Naive thymus-derived CD4-positive, alpha-beta T cell (primary cell): ENCODE data around the gene ZCWPW2. TPM values are rescaled to one million over a fixed set of nuclear protein-coding genes. Genes with fewer than 3 reads are reported as not detected.
A peak's percentile ranks its signal among the peaks of the same experiment; 100 is the strongest.

ENCODE experiments used
- ATAC-seq: fragments of 150-1000 bp; cut with Tn5 transposase; 2 replicates; pipeline ENCODE4 v1.10.0; 2021; ENCODE audit warnings: mild to moderate bottlenecking, moderate library complexity
- CTCF ChIA-PET: fragments of 350-600 bp; sonication (Branson Sonifier 250); formaldehyde crosslinking; loops from one replicate; lab custom pipeline; 2021; ENCODE audit warnings: antibody characterized with exemption; lab: Charles Lee
- POLR2A ChIA-PET: fragments of 350-600 bp; sonication (Branson Sonifier 250); formaldehyde crosslinking; loops from one replicate; lab custom pipeline; 2021; ENCODE audit warnings: antibody characterized with exemption, inconsistent platforms; lab: Charles Lee
- DNase-seq, 9 donors: peaks; one replicate each; pipeline versions ENCODE4 v3.0.0 to v3.0.0-alpha.2; 2020 to 2022; ENCODE audit warnings: mixed read lengths in 1 of 9
- H3K27ac ChIP-seq: one replicate; pipeline ENCODE4 v1.7.0; 2013; ENCODE audit warnings: mild to moderate bottlenecking, low read depth, low read length, moderate library complexity
- H3K27me3 ChIP-seq, 2 donors: one replicate each; pipeline ENCODE4 v1.7.0; 2013; ENCODE audit warnings: low read length in 2 of 2, mild to moderate bottlenecking in 2 of 2, moderate library complexity in 2 of 2; ENCODE audit not compliant: control insufficient read depth in 2 of 2, insufficient read depth in 2 of 2
- H3K36me3 ChIP-seq, 3 experiments: 1 replicate in 2 of 3; 2 replicates in 1 of 3; pipeline ENCODE4 v1.7.0; 2013; ENCODE audit warnings: low read length in 3 of 3, mild to moderate bottlenecking in 3 of 3, moderate library complexity in 1 of 3; ENCODE audit not compliant: insufficient read depth in 3 of 3, control insufficient read depth in 2 of 3
- H3K4me1 ChIP-seq, 2 donors: one replicate each; pipeline ENCODE4 v1.7.0; 2013; ENCODE audit warnings: low read length in 2 of 2, mild to moderate bottlenecking in 2 of 2, moderate library complexity in 1 of 2; ENCODE audit not compliant: control insufficient read depth in 2 of 2, insufficient read depth in 2 of 2
- H3K4me3 ChIP-seq: 2 replicates; pipeline ENCODE4 v1.7.0; 2013; ENCODE audit warnings: mild to moderate bottlenecking, low read length
- H3K9me3 ChIP-seq, 3 experiments: 1 replicate in 2 of 3; 2 replicates in 1 of 3; pipeline ENCODE4 v1.7.0; 2013; ENCODE audit warnings: low read length in 3 of 3; ENCODE audit not compliant: control insufficient read depth in 2 of 3
- H3K27ac Mint-ChIP-seq, 9 donors: one replicate each; pipeline ENCODE4 v1.8.0; 2020 to 2022; ENCODE audit warnings: mixed read lengths in 9 of 9, mild to moderate bottlenecking in 8 of 9, moderate library complexity in 5 of 9, inconsistent platforms in 2 of 9
- H3K27me3 Mint-ChIP-seq, 5 donors: one replicate each; pipeline ENCODE4 v1.8.0; 2021 to 2022; ENCODE audit warnings: mixed read lengths in 5 of 5, mild to moderate bottlenecking in 1 of 5
- H3K36me3 Mint-ChIP-seq, 5 donors: one replicate each; pipeline ENCODE4 v1.8.0; 2020 to 2022; ENCODE audit warnings: mixed read lengths in 5 of 5, mild to moderate bottlenecking in 3 of 5, inconsistent platforms in 1 of 5
- H3K4me1 Mint-ChIP-seq, 7 donors: one replicate each; pipeline ENCODE4 v1.8.0; 2020 to 2022; ENCODE audit warnings: mixed read lengths in 7 of 7, mild to moderate bottlenecking in 3 of 7, inconsistent platforms in 1 of 7
- H3K4me3 Mint-ChIP-seq, 10 donors: one replicate each; pipeline ENCODE4 v1.8.0; 2020 to 2022; ENCODE audit warnings: mild to moderate bottlenecking in 10 of 10, mixed read lengths in 10 of 10, moderate library complexity in 6 of 10, inconsistent platforms in 2 of 10
- H3K9me3 Mint-ChIP-seq, 11 donors: one replicate each; pipeline ENCODE4 v1.8.0; 2020 to 2022; ENCODE audit warnings: mixed read lengths in 11 of 11, mild to moderate bottlenecking in 4 of 11, inconsistent platforms in 1 of 11, moderate library complexity in 1 of 11
- intact Hi-C, 2 donors: fragments of 100-400 bp; cut with micrococcal nuclease; formaldehyde crosslinking; loops; one replicate each; pipeline ENCODE4 v1.15.1; 2023
- polyA plus RNA-seq, 2 donors: library from polyadenylated mRNA; unstranded; fragments of 300-500 nt; fragmentation: Illumina TruSeq; gene quantifications; one replicate each; pipeline ENCODE4 v1.2.3, GENCODE V29; 2021
- total RNA-seq, 6 experiments: library from RNA in 5 of 6; stranded (reverse) in 5 of 6; gene quantifications; 1 replicate in 5 of 6; 2 replicates in 1 of 6; pipeline ENCODE4 v1.2.3 and lab custom pipeline; 2021 to 2026

ZCWPW2 gene
- total RNA-seq, result 1 to 10 TPM in 2 of 5 experiments, under 1 TPM in 3; 0.56 to 1.3 (median 0.81) TPM
- under 1 TPM; 0.67 to 0.78 TPM for polyA plus RNA-seq
- 3.1 reads per million, percentile 16 among the genes with 10 or more reads in this experiment for total RNA-seq (lab: John Stamatoyannopoulos, UW)

- H3K27ac Mint-ChIP-seq, result peak within 1 kb of the TSS; percentile 96 to 100 (median 98)
- peaks cover 30 to 70% (median 57%) of the 10 kb centered on the region in 7 donors for H3K4me1 Mint-ChIP-seq
- CTCF ChIA-PET, result interaction anchor here (0.6 to 1.8 kb wide), 3 partner anchors 13 to 644 kb away, joined by 4 to 6 read pairs (median 5); no protein-coding TSS in a partner anchor
- peaks cover 0 to 21% (median 6%) of the 10 kb centered on the region in 11 donors for H3K9me3 Mint-ChIP-seq
- POLR2A ChIA-PET, result interaction anchor here (0.7 to 3.7 kb wide), 14 partner anchors 9 to 869 kb away, joined by 3 to 23 read pairs (median 4); partner anchors contain the start of genes CMC1, EOMES and SLC4A7
- ATAC-seq (peak; percentile 92), DNase-seq (peak; percentile 88 to 93 (median 92))
- H3K27ac ChIP-seq, result peak within 1 kb of the TSS; percentile 92
- peak within 1 kb of the TSS; percentile 88 to 99 (median 94) for H3K4me3 Mint-ChIP-seq
- peaks cover 35 to 39% of the 10 kb centered on the region in 2 donors for H3K4me1 ChIP-seq
- H3K36me3 Mint-ChIP-seq, result peaks cover 0 to 30% (median 17%) of the 10 kb centered on the region in 5 donors
- intact Hi-C loops, result loop anchor here (1.0 to 5.0 kb wide), 10 partner anchors 23 to 980 kb away; partner anchors contain the start of genes CMC1 (in 2 of the 2), NEK10 (in 2 of the 2), SLC4A7 (in 2 of the 2) and EOMES (in 1 of the 2)
- peak within 1 kb of the TSS; percentile 93 for H3K4me3 ChIP-seq
- H3K27me3 ChIP-seq, result no peaks in the 10 kb centered on the region
- H3K9me3 ChIP-seq, result peaks cover 0 to 1% (median 0%) of the 10 kb centered on the region in 3 experiments
- H3K27me3 Mint-ChIP-seq, result no peaks in the 10 kb centered on the region
- peaks cover 0 to 5% (median 0%) of the 10 kb centered on the region in 3 experiments for H3K36me3 ChIP-seq
Observed at GRCh38 chr3:28348629-28349468, at the start of gene ZCWPW2, which contains the start of gene AZI2. TSS of gene ZCWPW2 (plus strand) at chr3:28348721. CDS start at chr3:28413069, 64,348 bp downstream. TSS of gene AZI2 (minus strand) at chr3:28348824. CDS start at chr3:28340617, 8,207 bp downstream.

- CTCF ChIA-PET, result no interaction called here
Observed at GRCh38 chr3:28299705-28300104, 48.8 kb upstream of the ZCWPW2 start.

GRCh38 chr3:28300345-28300962 lies 48.1 kb upstream of the ZCWPW2 start:
- intact Hi-C loops, result no loop called here
- no peaks in the 10 kb centered on the region for H3K27me3 ChIP-seq
- peak overlapping the region in 1 of 10 donors; percentile 18 for H3K4me3 Mint-ChIP-seq
- no peak overlapping the region for H3K27ac ChIP-seq
- peaks cover 0 to 9% of the 10 kb centered on the region in 2 donors for H3K4me1 ChIP-seq
- no peaks in the 10 kb centered on the region for H3K9me3 Mint-ChIP-seq
- H3K4me1 Mint-ChIP-seq, result peaks cover 7 to 21% (median 10%) of the 10 kb centered on the region in 7 donors
- DNase-seq (no peak), ATAC-seq (no peak)
- peaks cover 0 to 23% (median 5%) of the 10 kb centered on the region in 5 donors for H3K36me3 Mint-ChIP-seq
- H3K27ac Mint-ChIP-seq, result no peak overlapping the region
- H3K9me3 ChIP-seq, result no peaks in the 10 kb centered on the region
- no peak overlapping the region for H3K4me3 ChIP-seq
- ChIA-PET POLR2A (no interaction called here), CTCF (no interaction called here)
- no peaks in the 10 kb centered on the region for H3K36me3 ChIP-seq
- no peaks in the 10 kb centered on the region for H3K27me3 Mint-ChIP-seq

More at GRCh38 chr3:28299705-28300104, 48.8 kb upstream of the ZCWPW2 start:
- intact Hi-C loops, result no loop called here
- H3K4me3 Mint-ChIP-seq, result no peak overlapping the region
- no peak for ATAC-seq
- Histone ChIP-seq H3K27me3 (no peaks in the 10 kb centered on the region), H3K4me1 (peaks cover 0 to 9% of the 10 kb centered on the region in 2 donors), H3K4me3 (no peak overlapping the region), H3K36me3 (no peaks in the 10 kb centered on the region), H3K27ac (no peak overlapping the region), H3K9me3 (no peaks in the 10 kb centered on the region)
- peaks cover 12 to 29% (median 15%) of the 10 kb centered on the region in 7 donors for H3K4me1 Mint-ChIP-seq
- H3K27me3 Mint-ChIP-seq, result no peaks in the 10 kb centered on the region
- no peak overlapping the region for H3K27ac Mint-ChIP-seq
- DNase-seq, result no peak
- peaks cover 0 to 22% (median 5%) of the 10 kb centered on the region in 5 donors for H3K36me3 Mint-ChIP-seq
- POLR2A ChIA-PET, result no interaction called here
- no peaks in the 10 kb centered on the region for H3K9me3 Mint-ChIP-seq

- Histone ChIP-seq H3K9me3 (no peaks in the 10 kb centered on the region), H3K27me3 (no peaks in the 10 kb centered on the region), H3K36me3 (no peaks in the 10 kb centered on the region), H3K27ac (no peak overlapping the region), H3K4me1 (no peaks in the 10 kb centered on the region), H3K4me3 (no peak overlapping the region)
- Mint-ChIP-seq H3K27me3 (no peaks in the 10 kb centered on the region), H3K4me1 (peaks cover 0 to 15% (median 5%) of the 10 kb centered on the region in 7 donors), H3K27ac (no peak overlapping the region), H3K9me3 (no peaks in the 10 kb centered on the region), H3K36me3 (peaks cover 0 to 24% (median 12%) of the 10 kb centered on the region in 5 donors), H3K4me3 (no peak overlapping the region)
- intact Hi-C loops, result no loop called here
- no peak for DNase-seq
- POLR2A ChIA-PET, result no interaction called here
- CTCF ChIA-PET, result no interaction called here
- no peak for ATAC-seq
Observed at GRCh38 chr3:28301688-28302087, 46.8 kb upstream of the ZCWPW2 start.

GRCh38 chr3:28308196-28308595 lies 40.3 kb upstream of the ZCWPW2 start:
- Histone ChIP-seq H3K4me1 (peaks cover 0 to 6% of the 10 kb centered on the region in 2 donors), H3K9me3 (no peaks in the 10 kb centered on the region), H3K4me3 (no peak overlapping the region), H3K27me3 (no peaks in the 10 kb centered on the region), H3K27ac (no peak overlapping the region), H3K36me3 (no peaks in the 10 kb centered on the region)
- no peak overlapping the region for H3K27ac Mint-ChIP-seq
- ChIA-PET CTCF (interaction anchor here (0.7 kb wide), 1 partner anchor 200 kb away, joined by 3 read pairs; no protein-coding TSS in a partner anchor), POLR2A (no interaction called here)
- H3K27me3 Mint-ChIP-seq, result no peaks in the 10 kb centered on the region
- peaks cover 0 to 17% (median 6%) of the 10 kb centered on the region in 7 donors for H3K4me1 Mint-ChIP-seq
- H3K4me3 Mint-ChIP-seq, result no peak overlapping the region
- no peak for DNase-seq
- no peak for ATAC-seq
- peaks cover 0 to 18% (median 9%) of the 10 kb centered on the region in 5 donors for H3K36me3 Mint-ChIP-seq
- intact Hi-C loops, result no loop called here
- no peaks in the 10 kb centered on the region for H3K9me3 Mint-ChIP-seq

- DNase-seq (no peak), ATAC-seq (no peak)
- Mint-ChIP-seq H3K9me3 (no peaks in the 10 kb centered on the region), H3K27me3 (no peaks in the 10 kb centered on the region), H3K4me1 (peaks cover 0 to 10% (median under 1%) of the 10 kb centered on the region in 7 donors), H3K36me3 (peaks cover 0 to 9% (median 0%) of the 10 kb centered on the region in 5 donors), H3K27ac (no peak overlapping the region), H3K4me3 (no peak overlapping the region)
- intact Hi-C loops, result loop anchor here (2.0 kb wide), 2 partner anchors 19 to 29 kb away; no protein-coding TSS in a partner anchor
- no peaks in the 10 kb centered on the region for H3K9me3 ChIP-seq
- no peak overlapping the region for H3K4me3 ChIP-seq
- CTCF ChIA-PET, result no interaction called here
- no peaks in the 10 kb centered on the region for H3K4me1 ChIP-seq
- POLR2A ChIA-PET, result no interaction called here
- no peak overlapping the region for H3K27ac ChIP-seq
- peaks cover 0 to 7% (median 0%) of the 10 kb centered on the region in 3 experiments for H3K36me3 ChIP-seq
- H3K27me3 ChIP-seq, result no peaks in the 10 kb centered on the region
Observed at GRCh38 chr3:28315711-28316110, 32.8 kb upstream of the ZCWPW2 start.
